Astrocyte (in vitro differentiated cells and primary cell): ENCODE measurements around the gene DUSP8. TPM values are rescaled to one million over a fixed set of nuclear protein-coding genes. Genes with fewer than 3 reads are reported as not detected.

Experiments
- DNase-seq: peaks from one replicate; pipeline ENCODE4 v3.0.0-alpha.2; 2010; ENCODE audit warnings: low read depth
- FAIRE-seq: peaks from 2 replicates; lab custom pipeline; 2011; peaks lifted over from hg19 to GRCh38; lab: Jason Lieb, UNC
- H2AFZ ChIP-seq: 2 replicates; pipeline ENCODE4 v1.6.0; 2012; ENCODE audit warnings: low read depth, low read length, inconsistent platforms
- H3K27ac ChIP-seq: 2 replicates; pipeline ENCODE4 v1.5.1; 2011; ENCODE audit warnings: low read depth, low read length, inconsistent platforms
- H3K27me3 ChIP-seq: 2 replicates; pipeline ENCODE4 v1.6.0; 2011; ENCODE audit warnings: low read length, inconsistent platforms; ENCODE audit not compliant: insufficient read depth
- H3K36me3 ChIP-seq: 2 replicates; pipeline ENCODE4 v1.5.1; 2011; ENCODE audit warnings: low read length, inconsistent platforms; ENCODE audit not compliant: insufficient read depth
- H3K4me1 ChIP-seq: 2 replicates; pipeline ENCODE4 v1.5.1; 2011; ENCODE audit warnings: low read length, inconsistent platforms; ENCODE audit not compliant: insufficient read depth
- H3K4me2 ChIP-seq: 2 replicates; pipeline ENCODE4 v1.6.0; 2012; ENCODE audit warnings: low read length, inconsistent platforms
- H3K4me3 ChIP-seq: 2 replicates; pipeline ENCODE4 v1.5.1; 2011; ENCODE audit warnings: low read depth, mild to moderate bottlenecking, low read length, inconsistent platforms; ENCODE audit not compliant: insufficient read depth
- H3K79me2 ChIP-seq: 2 replicates; pipeline ENCODE4 v1.6.0; 2012; ENCODE audit warnings: mild to moderate bottlenecking, low read length, inconsistent platforms; ENCODE audit not compliant: insufficient read depth
- H3K9ac ChIP-seq: 2 replicates; pipeline ENCODE4 v1.6.0; 2012; ENCODE audit warnings: mild to moderate bottlenecking, low read length, inconsistent platforms
- H3K9me3 ChIP-seq: 2 replicates; pipeline ENCODE4 v1.5.1; 2012; ENCODE audit warnings: low read depth, mild to moderate bottlenecking, low read length, inconsistent platforms; ENCODE audit not compliant: insufficient read depth
- H4K20me1 ChIP-seq: 2 replicates; pipeline ENCODE4 v1.6.0; 2012; ENCODE audit warnings: low read length, inconsistent platforms; ENCODE audit not compliant: insufficient read depth
- H3K27ac Mint-ChIP-seq: one replicate; pipeline ENCODE4 v1.8.0; 2021; ENCODE audit warnings: mild to moderate bottlenecking, mixed read lengths; ENCODE audit not compliant: unreplicated experiment
- H3K27me3 Mint-ChIP-seq: one replicate; pipeline ENCODE4 v1.8.0; 2021; ENCODE audit warnings: low read depth, mixed read lengths; ENCODE audit not compliant: unreplicated experiment
- H3K36me3 Mint-ChIP-seq: one replicate; pipeline ENCODE4 v1.8.0; 2021; ENCODE audit warnings: low read depth, mixed read lengths; ENCODE audit not compliant: unreplicated experiment
- H3K4me1 Mint-ChIP-seq: one replicate; pipeline ENCODE4 v1.8.0; 2021; ENCODE audit warnings: low read depth, mixed read lengths; ENCODE audit not compliant: unreplicated experiment
- H3K4me3 Mint-ChIP-seq: one replicate; pipeline ENCODE4 v1.8.0; 2021; ENCODE audit warnings: mild to moderate bottlenecking, moderate library complexity, mixed read lengths; ENCODE audit not compliant: unreplicated experiment
- H3K9me3 Mint-ChIP-seq: one replicate; pipeline ENCODE4 v1.8.0; 2021; ENCODE audit warnings: mild to moderate bottlenecking, mixed read lengths; ENCODE audit not compliant: unreplicated experiment
- CTCF ChIP-seq: IDR thresholded peaks from 2 replicates; pipeline ENCODE4 v1.5.1; 2011; ENCODE audit warnings: low read depth, mild to moderate bottlenecking, inconsistent platforms, low read length, moderate library complexity; ENCODE audit not compliant: insufficient read depth
- EZH2 ChIP-seq: IDR thresholded peaks from 2 replicates; pipeline ENCODE4 v1.6.1; 2012; ENCODE audit warnings: mild to moderate bottlenecking, low read length, inconsistent platforms; ENCODE audit not compliant: insufficient read depth
- total RNA-seq: library from RNA; stranded (reverse); gene quantifications from 2 replicates; pipeline ENCODE4 v1.2.1, GENCODE V29; 2021

Gene DUSP8
- total RNA-seq, 1 donor from 2014 or later, result 14.8 TPM

- no peak for FAIRE-seq
- no peak overlapping the region for H3K27ac Mint-ChIP-seq
- H3K4me3 Mint-ChIP-seq, result peak overlapping the region; percentile 69
Observed at GRCh38 chr11:1574933-1575242, 2.8 kb upstream of the DUSP8 start.

GRCh38 chr11:1574238-1574932 lies 2.3 kb upstream of the DUSP8 start:
- Histone ChIP-seq H3K4me2 (peak overlapping the region; percentile 81), H3K4me1 (no peaks in the 10 kb centered on the region), H3K27ac (no peak overlapping the region), H3K4me3 (peak overlapping the region; percentile 5), H3K27me3 (peaks cover 14% of the 10 kb centered on the region), H3K9me3 (no peaks in the 10 kb centered on the region), H2AFZ (no peak overlapping the region), H3K79me2 (peaks cover 20% of the 10 kb centered on the region), H3K36me3 (no peaks in the 10 kb centered on the region), H4K20me1 (peaks cover 31% of the 10 kb centered on the region), H3K9ac (no peak overlapping the region)
- TF ChIP-seq CTCF, result peak; percentile 56
- peak; percentile 23 for TF ChIP-seq EZH2
- peaks cover 27% of the 10 kb centered on the region for H3K27me3 Mint-ChIP-seq
- FAIRE-seq, result no peak
- no peak overlapping the region for H3K27ac Mint-ChIP-seq
- H3K4me3 Mint-ChIP-seq, result peak overlapping the region; percentile 69
- H3K36me3 Mint-ChIP-seq, result peaks cover 9% of the 10 kb centered on the region
- H3K9me3 Mint-ChIP-seq, result peaks cover 10% of the 10 kb centered on the region
- no peak for DNase-seq
- H3K4me1 Mint-ChIP-seq, result peaks cover 3% of the 10 kb centered on the region

More at GRCh38 chr11:1574933-1575242, 2.8 kb upstream of the DUSP8 start:
- H3K9ac ChIP-seq, result no peak overlapping the region
- no peaks in the 10 kb centered on the region for H3K9me3 ChIP-seq
- H3K4me2 ChIP-seq, result peak overlapping the region; percentile 81
- H3K36me3 Mint-ChIP-seq, result peaks cover 7% of the 10 kb centered on the region
- no peak for DNase-seq
- H3K4me3 ChIP-seq, result no peak overlapping the region
- H3K79me2 ChIP-seq, result peaks cover 15% of the 10 kb centered on the region
- H3K9me3 Mint-ChIP-seq, result peaks cover 10% of the 10 kb centered on the region
- peaks cover 14% of the 10 kb centered on the region for H3K27me3 ChIP-seq
- H2AFZ ChIP-seq, result no peak overlapping the region
- TF ChIP-seq CTCF (no peak), EZH2 (no peak)
- H3K27me3 Mint-ChIP-seq, result peaks cover 27% of the 10 kb centered on the region
- H3K4me1 ChIP-seq, result no peaks in the 10 kb centered on the region
- no peaks in the 10 kb centered on the region for H3K4me1 Mint-ChIP-seq
- peaks cover 26% of the 10 kb centered on the region for H4K20me1 ChIP-seq
- no peaks in the 10 kb centered on the region for H3K36me3 ChIP-seq
- H3K27ac ChIP-seq, result no peak overlapping the region

- H3K27me3 Mint-ChIP-seq, result peaks cover 24% of the 10 kb centered on the region
- peaks cover 10% of the 10 kb centered on the region for H3K36me3 Mint-ChIP-seq
- peak; percentile 15 for TF ChIP-seq EZH2
- TF ChIP-seq CTCF, result no peak
- Histone ChIP-seq H3K4me3 (no peak overlapping the region), H3K9ac (no peak overlapping the region), H3K36me3 (no peaks in the 10 kb centered on the region), H3K4me2 (peak overlapping the region; percentile 81), H3K79me2 (peaks cover 25% of the 10 kb centered on the region), H3K4me1 (no peaks in the 10 kb centered on the region), H4K20me1 (peaks cover 37% of the 10 kb centered on the region), H2AFZ (no peak overlapping the region), H3K27ac (no peak overlapping the region), H3K9me3 (no peaks in the 10 kb centered on the region), H3K27me3 (peaks cover 14% of the 10 kb centered on the region)
- H3K4me3 Mint-ChIP-seq, result peak overlapping the region; percentile 70
- H3K4me1 Mint-ChIP-seq, result peaks cover 5% of the 10 kb centered on the region
- FAIRE-seq, result no peak
- H3K27ac Mint-ChIP-seq, result no peak overlapping the region
- no peak for DNase-seq
- H3K9me3 Mint-ChIP-seq, result peaks cover 7% of the 10 kb centered on the region
Observed at GRCh38 chr11:1573903-1574237, 1.8 kb upstream of the DUSP8 start.
